T-helper 1 cell treated with Interleukin-12 subunit alpha and Interleukin-12 subunit beta and Interleukin-4 antibody, amounts not matched to agents 30 ng/mL and 1 ng/mL, for 36 hours (primary cell): Measurements from ENCODE around the gene WDR12. TPM values are rescaled to one million over a fixed set of nuclear protein-coding genes. Genes with fewer than 3 reads are reported as not detected.
"Not testable (repeated sequence)": the region's sequence is repeated elsewhere in the genome, so short reads cannot be mapped to it uniquely, and the experiment has no call there.

Source experiments
- intact Hi-C: fragments of 100-400 bp; cut with micrococcal nuclease; formaldehyde crosslinking; loops from one replicate; pipeline ENCODE4 v1.15.1; 2024
- total RNA-seq: library from RNA; stranded (reverse); gene quantifications from 2 replicates; pipeline ENCODE4 v1.2.3, GENCODE V29; 2022

WDR12 gene
- total RNA-seq, 1 donor from 2014 or later, result 77.5 TPM

DNA sequence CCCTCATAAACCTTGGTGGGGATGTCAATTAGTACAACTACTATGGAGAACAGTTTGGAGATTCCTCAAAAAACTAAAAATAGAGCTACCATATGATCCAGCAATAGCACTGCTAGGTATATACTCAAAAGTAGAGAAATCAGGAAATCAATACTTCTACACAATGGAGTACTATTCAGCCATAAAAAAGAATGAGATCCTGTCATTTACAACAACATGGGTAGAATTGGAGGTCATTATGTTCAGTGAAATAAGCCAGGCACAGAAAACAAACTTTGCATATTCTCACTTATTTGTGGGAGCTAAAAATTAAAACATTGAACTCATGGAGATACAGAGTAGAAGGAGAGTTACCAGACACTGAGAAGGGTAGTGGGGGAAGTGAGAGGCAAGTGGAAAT, 6.0 kb downstream of the WDR12 start:
- intact Hi-C loops, result not testable (repeated sequence)

- intact Hi-C loops, result no loop called here
Observed at GRCh38 chr2:202885190-202885589, 26.3 kb downstream of the WDR12 start.

GRCh38 chr2:202883987-202884675, 27.3 kb downstream of the WDR12 start:
- intact Hi-C loops, result no loop called here

- intact Hi-C loops, result no loop called here
Observed at GRCh38 chr2:202881570-202881969, 29.9 kb downstream of the WDR12 start.

- intact Hi-C loops, result no loop called here
Observed at GRCh38 chr2:202877699-202878098, 33.8 kb downstream of the WDR12 start.

DNA sequence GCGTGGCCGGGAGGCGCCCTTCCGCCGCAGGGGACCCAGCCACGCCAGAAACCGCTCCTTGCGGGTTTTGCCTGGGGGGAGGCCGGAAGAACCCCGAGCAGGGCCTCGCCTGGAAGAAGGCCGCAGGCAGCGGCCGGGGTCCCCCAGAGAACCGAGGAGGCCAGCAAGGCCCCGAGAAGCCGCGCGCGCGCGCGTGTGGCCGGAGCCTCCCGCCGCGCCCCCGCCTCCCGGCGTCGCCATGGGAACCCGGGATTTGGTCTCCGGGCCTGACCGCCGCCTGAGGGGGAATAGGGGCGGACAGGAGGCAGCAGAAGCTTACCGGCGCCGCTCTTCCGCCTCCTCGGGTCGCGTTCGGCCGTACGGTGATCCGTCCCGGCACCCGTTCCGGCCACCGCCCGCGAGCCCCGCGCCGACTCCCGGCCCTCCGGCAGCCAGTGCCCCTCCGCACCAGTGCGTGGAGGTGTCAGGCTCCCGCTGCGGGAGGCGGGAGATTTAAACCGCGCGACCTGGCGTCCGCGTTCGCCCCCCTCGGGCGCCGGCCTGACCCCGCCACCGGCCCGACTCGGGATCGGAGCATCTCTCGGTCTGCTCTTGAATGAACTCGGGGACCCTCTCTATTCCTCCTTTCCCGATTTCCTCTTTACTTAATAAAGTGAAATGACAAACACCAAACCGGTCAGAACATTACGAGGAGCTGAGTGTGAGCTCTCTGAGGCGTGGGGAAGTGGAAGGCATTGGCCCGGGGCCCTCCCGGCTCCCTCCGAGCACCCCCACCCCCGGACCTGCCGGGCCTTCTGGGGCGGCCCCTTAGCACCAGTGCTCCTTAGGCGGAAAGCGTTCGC, 40.0 kb downstream of the WDR12 start, which contains the start of gene ICA1L:
TSS of gene ICA1L (minus strand) at position 467 of the 842 bp plus-strand sequence. CDS start 42,757 bp downstream, outside the sequence.
- intact Hi-C loops, result loop anchor here (1.0 to 5.0 kb wide), 5 partner anchors 143 to 594 kb away; partner anchors contain the start of genes BMPR2, CYP20A1, FAM117B and NBEAL1

DNA sequence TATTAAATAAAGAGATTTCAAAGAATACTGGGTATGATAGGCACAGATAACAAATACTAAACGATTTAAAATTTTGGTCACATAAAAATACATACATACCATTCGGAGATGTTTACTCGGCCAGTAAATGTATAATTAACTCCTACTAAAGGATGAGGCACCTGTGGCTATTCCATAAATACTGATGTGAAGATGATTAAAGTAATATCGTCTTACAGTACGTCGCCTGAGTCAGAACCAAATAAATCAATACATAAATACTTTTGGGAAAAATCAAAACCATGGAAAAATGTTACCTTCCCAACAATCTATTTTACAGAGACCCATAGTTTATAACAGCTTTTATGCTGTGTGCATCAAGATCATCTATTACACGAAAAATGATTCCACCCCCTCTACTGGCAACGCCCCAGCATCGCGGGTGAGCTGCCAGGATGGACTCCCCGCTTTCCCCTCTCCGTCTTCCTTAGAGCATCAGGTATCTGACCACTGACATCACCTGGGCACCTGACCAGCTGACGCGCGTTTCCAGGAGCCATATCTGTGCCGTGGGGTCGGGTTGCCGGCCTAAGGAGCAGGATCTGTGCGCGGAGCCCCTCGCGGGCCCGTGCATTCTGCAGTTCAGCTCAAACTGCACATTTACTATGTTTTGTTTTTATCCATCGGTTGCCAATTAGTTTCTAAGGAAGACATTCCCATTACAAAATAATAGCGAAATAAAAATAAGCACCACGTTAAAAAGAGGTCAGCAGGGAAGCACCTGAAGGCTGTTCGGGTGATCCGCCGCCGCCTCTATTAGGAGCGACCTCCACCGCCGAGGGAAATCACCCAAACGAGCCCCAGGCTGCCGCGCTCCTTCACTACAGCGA, 40.8 kb downstream of the WDR12 start:
- intact Hi-C loops, result loop anchor here (1.0 to 5.0 kb wide), 10 partner anchors 39 to 945 kb away; partner anchors contain the start of genes BMPR2, CYP20A1, FAM117B and NBEAL1

- intact Hi-C loops, result no loop called here
Observed at GRCh38 chr2:202861987-202862386, 49.5 kb downstream of the WDR12 start.

DNA sequence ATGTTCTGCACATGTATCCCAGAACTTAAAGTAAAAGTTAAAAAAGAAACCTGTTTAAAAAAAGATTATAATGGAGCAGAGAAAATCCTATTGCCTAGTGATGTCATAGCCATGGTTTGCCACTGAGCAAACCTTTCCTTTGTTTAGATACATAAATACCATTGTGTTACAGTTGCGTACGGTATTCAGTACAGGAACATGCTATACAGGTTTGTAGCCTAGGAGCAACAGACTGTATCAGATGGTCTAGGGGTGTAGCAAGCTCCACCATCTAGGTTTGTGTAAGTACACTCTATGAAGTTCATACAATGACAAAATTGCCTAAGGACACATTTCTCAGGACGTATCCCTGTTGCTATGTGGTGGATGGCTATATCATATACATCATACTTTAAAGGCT, 52.9 kb downstream of the WDR12 start:
- intact Hi-C loops, result no loop called here

DNA sequence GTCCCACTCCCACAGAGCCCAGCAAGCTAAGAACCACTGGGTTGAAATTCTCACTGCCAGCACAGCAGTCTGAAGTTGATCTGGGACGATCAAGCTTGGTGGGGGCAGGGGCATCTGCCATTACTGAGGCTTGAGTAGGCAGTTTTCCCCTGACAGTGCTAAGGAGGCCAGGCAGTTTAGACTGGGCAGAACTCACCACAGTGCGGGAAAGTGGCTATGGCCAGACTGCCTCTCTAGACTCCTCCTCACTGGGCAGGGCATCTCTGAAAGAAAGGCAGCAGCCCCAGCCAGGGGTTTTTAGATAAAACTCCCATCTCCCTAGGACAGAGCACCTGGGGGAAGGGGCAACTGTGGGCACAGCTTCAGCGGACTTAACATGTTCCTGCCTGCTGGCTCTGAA, 62.1 kb downstream of the WDR12 start:
- intact Hi-C loops, result not testable (repeated sequence)

- intact Hi-C loops, result no loop called here
Observed at GRCh38 chr2:202848813-202849212, 62.7 kb downstream of the WDR12 start.

GRCh38 chr2:202847693-202848524, 63.6 kb downstream of the WDR12 start:
- intact Hi-C loops, result no loop called here

DNA sequence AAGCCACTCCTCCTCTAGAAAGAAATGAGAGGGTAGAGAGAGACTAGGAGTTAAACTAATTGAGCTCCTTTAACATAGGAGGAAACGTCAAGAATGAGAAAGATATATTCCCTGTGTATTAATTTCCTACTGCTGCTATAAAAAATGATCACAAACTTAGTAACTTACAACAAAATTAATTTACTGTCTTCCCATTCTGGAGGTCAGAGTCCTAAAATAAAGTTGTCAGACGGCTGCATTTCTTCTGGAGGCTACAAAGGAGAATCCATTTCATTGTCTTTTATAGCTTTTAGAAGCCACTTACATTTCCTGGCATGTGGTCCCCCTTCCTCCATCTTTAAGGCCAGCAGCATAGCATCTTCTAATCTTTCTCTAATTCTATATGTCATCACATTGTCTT, 66.8 kb downstream of the WDR12 start:
- intact Hi-C loops, result no loop called here

DNA sequence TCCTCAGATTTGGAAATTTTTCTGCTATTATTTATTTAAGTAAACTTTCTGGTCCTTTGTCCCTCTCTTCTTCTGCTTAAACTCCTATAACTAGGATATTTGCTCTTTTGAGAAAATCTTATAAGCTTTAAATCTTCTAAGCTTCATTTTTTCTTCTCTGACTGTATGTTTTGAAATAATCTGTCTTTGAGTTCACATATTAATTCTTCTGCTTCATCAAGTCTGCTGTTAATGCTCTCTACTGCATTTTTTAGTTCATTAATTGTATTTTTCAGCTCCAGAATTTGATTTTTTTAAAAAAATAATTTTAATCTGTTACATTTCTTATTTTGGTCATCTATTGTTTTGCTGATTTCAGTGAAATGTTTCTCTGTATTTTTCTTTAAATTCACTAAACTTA, 68.8 kb downstream of the WDR12 start:
- intact Hi-C loops, result no loop called here

DNA sequence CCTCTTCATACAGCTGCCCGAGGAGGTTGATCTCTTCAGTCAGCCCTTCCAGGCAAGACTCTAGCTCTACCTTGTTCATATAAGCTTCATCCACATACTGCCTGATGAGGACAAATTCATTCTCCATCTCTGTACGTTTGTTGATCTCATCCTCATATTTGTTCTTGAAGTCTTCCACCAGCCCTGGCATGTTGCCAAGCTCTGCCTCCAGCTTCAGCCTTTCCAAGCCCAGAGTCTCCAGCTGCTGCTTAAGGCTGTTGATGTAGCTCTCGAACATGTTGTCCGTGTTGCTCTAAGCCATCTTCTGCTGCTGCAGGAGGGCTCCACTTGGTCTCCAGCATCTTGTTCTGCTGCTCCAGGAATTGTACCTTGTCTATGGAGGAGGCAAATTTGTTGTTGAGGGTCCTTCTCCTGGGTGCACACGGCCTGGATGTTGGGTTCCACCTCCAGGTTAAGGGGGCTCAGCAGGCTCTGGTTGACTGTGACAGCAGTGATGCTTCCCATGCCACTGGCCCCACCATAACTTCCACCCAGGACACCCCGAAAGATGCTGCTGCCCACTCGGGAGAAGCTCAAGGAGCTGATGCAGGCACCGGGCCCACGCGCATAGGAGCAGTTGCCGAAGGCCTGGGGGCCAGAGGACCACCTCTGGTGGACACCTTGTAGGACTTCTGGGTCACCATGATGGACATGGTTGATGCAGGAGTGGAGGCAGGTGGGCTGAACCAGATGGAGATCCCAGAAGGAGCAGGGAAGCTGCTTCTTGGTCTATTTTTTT, 70.2 kb downstream of the WDR12 start:
- intact Hi-C loops, result no loop called here

- intact Hi-C loops, result loop anchor here (1.0 to 10.0 kb wide), 7 partner anchors 39 to 623 kb away; partner anchors contain the start of genes CYP20A1 and FAM117B
Observed at GRCh38 chr2:202831242-202832220, 79.9 kb downstream of the WDR12 start.

DNA sequence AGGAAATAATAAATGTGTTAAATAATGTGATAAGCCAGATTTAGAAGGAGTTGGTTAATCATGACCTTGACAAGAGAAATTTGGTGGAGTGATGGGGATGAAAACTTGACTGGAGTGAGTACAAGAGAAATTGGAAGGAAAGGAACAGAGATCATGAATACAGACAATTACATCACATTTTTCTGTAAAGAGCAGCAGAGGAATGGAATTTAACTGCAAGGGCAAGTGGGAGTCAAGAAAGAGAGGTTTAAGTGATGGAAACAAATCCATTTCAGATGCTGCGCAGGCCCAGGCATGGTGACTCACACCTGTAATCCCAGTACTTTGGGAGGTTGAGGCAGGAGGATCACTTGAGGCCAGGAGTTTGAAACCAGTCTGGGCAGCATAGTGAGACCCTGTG, 86.6 kb downstream of the WDR12 start:
- intact Hi-C loops, result no loop called here
